Activated T-cell treated with anti-CD3 and anti-CD28 coated beads, Interleukin-2, amount 50 U/mL, for 1 hour (primary cell): ENCODE data around the gene ERFL.

Experiments
- DNase-seq: peaks from one replicate; pipeline ENCODE4 v3.0.0-alpha.2; 2020

Gene ERFL

DNA sequence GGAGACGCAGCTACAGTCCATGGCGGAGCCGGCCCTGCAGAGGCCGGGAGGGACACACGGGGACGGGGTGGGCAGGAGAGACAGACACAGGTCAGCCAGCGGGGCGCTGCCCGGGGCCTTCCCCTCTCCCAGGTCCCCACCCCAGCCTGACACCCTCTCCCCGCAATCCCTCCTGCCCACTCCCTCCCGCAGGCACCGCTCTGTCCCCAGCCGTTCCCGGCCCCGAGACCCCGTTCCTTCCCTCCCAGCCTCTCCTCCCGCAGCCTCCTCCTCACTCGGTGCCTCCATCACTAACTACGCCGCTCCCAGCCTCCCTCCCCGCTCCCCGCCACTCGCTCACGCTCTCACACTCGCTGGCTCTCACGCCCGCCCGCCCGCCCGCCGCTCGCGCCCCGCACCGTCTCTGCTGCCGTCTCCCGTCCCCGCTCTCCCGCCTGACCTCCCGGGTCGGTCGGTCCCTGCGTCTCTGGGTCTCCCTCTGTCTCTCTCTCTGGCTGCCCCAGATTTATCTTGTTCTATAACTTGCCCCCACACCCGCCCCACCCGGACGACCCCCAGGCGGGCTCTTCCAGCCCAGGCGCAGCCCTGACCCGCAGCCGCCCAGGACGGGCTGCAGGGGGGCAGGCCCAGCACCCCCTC is 15.2 kb downstream of the ERFL start:
- DNase-seq: peak; percentile 47

DNA sequence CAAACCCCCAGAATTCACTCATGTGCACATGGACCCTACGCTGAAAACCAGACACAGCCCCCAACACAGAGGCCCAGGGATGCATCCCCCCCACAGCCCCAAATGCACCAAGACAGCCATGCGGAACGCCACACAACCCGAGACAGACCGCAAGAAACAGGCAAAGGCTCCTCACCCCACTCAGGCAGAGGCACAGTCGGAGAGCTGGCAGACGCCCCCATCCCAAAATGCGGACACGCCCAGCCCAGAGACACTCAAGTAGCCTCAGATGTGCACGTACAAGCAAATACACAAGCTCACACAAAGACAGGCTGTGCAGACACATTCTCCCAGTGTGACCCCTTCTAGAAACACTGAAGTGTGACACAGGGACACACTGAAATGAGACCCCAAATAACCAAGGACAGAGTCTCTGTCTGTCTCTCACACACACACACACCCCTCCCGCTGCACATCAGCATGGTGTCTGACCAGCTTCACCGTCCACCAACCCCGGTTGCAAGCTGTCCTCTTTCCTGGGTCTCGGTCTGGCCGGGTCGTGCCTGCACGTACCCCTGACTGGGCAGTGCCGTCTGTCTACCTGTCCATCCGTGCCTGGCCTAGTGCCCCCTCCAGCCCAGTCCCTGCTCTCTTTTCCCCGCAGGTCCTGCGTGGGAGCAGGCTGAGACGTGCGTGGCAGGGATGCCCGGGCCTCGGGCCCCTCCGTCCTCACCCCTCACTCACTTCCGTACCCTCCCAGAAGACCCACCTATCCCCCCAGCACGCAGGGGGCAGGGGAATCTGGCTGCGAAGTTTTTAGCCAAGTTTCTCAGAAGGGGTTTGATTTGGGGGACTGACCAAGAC is 16.1 kb downstream of the ERFL start:
- DNase-seq: no peak

DNA sequence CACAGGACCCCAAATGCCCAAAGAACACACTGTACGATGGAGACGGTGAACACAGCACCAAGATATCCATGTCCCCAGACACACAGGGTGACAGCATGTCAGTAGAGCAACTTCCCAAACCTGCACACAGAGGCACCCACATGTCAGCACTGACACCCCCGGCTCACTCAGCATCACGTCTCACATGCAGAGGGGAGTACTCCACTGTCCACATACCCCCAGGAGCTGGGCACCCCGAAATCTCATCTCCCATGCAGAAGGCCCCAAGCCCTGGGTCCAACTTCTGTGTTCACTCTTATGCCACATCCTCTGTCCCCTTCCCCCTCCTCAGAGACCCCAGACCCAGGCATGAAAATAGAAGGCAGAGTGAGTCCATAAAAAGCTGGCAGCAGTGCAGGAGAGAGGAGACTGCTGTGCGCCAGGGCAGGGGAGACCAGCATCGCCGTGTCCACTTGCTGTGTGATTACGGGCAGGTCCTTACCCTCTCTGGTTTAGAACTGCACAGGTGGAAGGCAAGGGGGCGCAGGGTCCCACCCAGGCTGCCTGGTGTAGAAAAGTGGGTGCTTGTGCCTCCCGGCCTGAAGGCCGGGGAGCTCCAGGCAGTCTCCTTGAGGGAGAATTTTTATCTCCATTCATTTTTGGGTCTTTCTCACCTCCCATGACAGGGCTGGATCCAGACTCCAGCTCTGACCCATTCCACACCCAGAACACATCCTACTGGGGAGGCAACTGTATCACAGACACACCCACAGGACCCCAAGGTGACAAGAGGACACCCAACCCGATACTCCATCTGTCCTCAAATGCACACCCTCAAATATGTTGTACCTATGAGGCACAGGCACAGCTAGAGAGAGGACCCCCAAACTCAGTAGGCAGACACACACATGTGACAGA is 17.0 kb downstream of the ERFL start:
- DNase-seq: no peak

DNA sequence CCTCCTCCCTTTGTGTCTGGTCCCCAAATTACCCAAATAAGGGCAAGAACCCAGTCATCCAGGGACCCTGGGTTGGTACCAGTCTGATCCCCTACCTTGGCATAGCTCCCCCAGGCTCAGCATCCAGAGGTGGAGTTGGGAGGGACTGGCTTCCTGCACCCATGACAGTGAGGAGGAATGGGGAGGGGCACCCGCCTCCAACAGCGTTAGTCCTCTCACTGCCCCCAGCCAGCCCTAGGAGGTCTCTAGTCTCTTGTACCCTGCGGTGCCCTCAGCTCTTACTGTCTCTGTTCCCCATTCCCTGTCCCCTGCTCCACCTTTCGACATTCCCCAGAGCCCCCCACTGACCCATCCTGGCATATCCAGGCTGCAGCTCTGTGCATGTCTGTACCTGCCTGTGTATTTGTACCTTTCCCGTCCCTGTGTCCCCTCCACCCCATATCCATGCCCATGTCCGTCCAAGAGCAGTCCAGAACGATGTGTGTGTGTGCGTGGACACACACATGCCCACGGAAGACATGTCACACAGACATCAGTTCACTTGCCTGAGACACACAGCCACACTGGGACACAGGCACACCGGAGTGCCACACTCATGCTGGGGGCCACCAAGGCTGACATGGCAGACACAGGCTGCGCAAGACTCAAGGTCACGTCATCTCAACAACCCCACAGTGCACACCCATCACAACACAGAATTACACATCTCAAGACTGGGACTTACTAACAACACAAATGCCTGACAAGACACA is 17.8 kb downstream of the ERFL start:
- DNase-seq: no peak

DNA sequence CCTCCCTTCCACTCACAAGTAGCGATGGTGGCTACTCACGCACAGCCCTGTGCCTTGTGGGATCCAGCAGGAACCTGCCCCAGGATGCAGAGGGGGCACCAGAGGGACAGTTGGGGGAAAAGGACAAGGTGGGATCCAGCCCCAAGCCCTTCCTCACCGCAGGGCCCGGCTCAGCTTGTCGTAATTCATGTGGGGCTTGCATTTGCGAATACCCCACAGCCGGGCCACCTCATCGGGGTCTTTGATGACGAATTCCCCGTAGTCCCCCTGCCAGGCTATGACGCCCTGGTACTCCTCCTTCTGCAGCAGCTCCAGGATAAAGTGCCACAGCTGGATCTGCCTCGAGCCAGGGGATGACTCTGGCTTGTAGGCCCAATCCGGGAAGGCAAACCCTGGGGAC is 18.5 kb downstream of the ERFL start:
- no peak for DNase-seq

DNA sequence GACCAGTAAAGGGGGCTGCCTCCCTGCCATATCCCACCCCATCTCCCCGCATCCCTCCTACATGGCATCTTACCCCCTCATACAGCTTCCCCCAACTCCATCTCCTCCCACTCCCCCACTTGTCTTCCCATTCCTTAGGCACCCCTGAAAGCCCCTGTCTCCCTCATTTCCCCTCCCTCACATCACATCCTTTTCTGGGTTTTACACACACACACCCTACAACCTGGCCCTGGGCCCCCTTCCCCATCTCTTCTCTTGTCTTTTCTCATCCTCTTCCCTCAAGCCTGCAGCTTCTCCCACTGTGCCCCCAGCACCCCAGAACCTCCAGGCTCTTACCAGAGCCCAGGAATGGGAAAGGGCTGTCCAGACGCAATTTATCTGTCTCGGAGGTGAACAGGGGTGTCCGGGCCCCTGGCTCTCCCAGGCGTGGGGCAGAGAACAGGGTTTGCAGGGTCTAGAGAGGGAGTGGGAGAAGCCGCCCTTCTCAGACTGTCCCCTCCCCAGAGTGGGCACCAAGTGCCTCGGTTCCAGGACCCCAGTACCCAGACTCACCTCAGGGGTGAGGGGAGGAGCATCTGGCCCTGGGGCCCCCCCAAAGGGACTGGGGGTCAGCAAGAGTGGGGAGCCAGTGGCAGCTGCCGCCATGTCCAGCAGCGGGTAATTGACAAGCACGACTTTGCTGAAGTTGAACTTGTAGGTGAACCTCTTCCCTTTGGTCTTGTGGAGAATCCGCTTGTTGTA is 19.4 kb downstream of the ERFL start:
- no peak for DNase-seq

DNA sequence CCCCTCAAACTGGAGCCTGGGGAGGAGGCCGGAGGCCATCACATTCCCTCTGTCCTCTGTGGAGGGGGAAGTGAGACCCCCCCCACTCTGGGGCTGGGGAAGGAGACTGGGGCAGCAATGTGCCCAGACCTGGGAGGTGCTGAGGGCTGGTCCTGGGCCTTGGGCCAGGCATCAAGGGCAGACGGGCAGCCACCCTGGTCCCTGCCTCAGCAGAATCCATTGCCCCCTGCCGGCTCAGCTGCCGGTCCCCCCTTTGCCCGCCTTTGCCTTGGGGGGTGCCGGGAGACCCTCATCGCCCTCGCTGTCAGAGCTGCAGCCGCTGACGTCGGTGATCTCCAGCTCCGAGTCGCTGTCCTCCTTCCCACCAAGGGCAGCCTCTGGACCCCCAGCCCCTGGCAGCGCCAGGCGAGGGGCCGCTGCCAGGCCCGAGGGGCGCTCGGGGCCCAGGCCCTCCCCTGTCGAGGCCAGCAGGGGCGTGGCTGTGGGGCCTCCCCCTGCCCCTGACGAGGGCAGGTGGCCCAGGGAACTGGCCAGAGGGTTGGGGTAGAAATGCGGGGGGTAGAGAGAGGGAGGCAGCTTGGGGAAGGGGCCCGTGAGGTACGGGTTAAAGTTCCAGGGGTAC is 20.1 kb downstream of the ERFL start:
- DNase-seq: no peak

DNA sequence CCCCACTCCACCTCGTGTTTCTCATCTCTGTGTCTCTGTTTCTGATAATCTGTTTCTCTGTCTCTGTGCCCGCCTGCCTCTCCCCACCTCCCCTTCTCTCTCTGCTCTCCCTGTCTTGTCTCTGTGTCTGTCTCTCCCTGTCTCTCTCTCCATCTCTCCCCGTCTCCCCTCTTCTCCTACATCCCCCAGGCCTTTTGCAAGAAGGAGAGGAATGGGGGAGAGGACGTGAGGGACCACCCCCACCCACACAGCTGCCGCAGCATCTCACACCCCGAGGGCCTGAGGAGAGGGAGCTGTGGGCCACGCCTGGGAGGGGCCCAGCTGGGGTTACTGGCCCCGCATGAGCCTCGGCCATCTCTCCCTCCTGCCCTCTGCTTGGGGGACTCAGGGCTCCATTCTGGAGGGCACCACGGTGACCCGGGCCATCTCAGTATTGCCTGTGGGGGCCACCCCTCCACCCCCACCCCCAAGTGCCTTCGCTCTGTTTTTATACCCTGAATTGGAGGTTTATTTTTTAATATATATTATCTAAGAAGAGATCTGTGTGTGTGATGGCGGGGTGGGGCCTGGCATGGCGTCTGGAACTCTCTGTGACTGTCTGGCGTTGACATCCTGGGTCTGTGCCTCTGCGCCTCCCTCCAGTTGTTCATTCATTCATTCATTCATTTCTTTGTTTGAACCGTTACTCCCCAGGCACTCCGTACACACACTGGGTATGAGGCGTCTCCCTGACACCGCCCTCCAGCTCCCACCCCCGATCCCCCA is 21.2 kb downstream of the ERFL start:
- DNase-seq: no peak

DNA sequence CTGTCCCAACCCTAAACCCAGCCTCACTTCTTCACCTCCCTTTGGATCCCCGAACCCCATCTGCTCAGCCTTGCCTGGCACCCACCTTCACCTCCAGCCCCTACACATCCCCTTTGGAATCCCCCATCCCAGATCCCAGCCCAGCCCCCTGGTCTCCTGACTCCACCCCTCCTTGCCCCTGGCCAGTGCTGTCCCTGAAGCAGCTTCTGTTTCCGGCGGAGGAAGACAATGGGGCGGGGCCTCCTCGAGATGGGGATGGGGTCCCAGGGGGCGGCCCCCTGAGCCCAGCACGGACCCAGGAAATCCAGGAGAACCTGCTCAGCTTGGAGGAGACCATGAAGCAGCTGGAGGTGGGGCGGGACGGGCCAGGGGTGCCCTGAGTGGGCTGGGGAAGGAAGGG is 22.0 kb downstream of the ERFL start:
- DNase-seq: no peak

DNA sequence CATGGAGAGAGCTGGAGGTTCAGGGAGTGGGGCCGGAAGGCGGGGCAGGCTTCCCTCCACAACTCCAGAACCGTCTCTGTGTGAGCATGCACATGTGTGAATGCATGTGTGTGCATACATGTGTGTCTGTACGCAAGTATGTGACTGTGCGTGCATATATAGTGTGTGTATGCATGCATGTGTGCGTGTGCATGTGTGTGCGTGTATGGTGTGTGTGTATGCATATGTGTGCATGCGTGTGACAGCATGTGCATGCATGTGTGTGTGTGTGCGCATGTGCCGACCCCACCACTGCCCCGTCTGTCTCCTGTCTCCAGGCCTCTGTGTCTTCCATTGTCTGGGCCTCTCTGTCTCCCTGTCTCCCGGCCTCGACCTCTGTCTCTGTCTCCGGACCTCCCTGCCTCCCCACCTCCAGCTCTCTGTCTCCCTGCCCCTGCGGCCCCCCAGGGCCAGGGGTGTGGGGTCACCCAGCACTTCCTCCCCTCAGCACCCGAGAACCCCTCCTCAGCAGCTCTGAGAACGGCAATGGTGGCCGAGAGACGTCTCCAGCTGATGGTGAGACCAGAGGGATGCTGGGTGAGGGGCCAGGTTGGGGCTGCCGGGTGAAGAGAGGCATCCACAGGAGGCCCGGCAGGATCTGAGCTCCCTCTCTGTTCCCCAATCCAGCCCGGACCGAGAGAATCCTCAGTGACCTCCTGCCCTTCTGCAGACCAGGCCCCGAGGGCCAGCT is 22.8 kb downstream of the ERFL start:
- no peak for DNase-seq

DNA sequence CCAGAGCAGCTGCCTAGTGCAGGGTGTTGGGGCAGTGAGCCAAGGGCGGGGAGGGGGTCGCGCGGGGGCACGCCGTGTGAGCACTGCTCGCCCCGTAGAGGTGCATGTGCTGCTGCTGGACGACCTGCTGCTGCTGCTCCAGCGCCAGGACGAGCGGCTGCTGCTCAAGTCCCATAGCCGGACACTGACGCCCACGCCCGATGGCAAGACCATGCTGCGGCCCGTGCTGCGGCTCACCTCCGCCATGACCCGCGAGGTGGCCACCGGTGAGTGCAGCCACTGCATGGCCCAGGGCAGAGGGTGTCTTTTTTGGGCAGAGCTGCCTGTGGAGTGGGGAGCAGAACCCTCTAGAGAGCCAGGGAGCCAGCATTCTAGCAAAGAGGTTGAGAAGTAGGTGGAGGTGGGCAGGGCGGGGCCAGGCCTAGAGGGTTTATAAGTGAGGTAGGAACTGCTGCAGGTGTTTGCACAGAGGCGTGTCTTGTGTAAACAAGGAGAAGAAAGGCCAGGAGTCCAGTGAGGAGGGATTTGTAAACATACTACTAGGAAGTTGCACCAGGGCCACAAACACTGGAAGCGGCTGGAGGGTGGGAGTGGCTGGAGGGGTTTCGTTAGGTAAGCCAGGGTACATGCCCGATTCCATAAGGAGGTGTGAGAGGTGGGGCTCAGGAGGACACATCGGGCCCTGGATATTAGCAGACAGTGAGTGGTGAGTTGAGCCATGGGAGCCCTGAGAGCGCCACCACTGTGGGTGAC is 24.0 kb downstream of the ERFL start:
- no peak for DNase-seq

DNA sequence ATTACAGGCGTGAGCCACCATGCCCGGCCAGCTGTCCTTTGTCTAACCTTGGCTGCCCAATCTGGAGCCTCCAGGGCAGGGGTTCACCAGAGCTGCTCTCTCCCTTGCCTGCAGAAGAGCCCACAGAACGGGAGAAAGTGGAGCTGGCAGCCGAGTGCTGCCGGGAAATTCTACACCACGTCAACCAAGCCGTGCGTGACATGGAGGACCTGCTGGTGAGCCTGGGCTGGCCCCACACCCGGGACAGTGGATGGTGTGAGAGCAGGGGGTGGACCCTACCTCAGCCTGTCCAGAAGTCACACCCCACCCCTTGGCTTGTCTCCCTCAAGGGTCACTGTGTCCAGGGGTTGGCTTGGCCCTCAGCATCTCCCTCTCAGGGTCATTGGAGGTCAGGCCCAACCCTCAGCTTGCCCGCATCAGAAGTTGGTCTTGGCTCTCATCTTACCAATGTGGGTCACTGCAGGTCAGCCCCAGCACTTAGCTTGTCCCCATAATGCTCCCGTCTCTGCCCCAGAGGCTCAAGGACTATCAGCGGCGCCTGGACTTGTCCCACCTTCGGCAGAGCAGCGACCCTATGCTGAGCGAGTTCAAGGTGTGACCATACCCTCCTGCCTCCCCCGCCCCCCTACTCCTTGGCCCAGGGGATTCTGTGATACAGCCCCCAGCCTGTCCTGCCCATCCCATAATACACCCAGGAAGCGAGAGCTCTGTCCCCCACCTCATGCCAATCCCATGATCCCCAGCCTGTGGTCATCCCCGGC is 24.9 kb downstream of the ERFL start:
- DNase-seq: no peak

DNA sequence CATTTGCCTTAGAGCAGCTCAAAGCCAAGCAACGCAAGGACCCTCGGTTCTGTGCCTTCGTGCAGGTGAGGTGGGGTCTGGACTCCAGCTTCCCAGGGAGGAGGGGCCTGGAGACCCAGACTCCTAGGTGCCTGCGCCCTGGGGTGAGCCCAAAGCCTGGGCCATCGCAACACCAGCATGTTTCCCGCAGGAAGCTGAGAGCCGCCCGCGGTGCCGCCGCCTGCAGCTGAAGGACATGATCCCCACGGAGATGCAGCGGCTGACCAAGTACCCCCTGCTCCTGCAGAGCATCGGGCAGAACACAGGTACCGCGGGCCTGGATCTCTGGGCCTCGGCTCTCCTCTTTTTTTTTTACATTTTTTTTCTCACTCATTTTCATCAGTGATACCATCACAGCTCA is 25.7 kb downstream of the ERFL start:
- DNase-seq: no peak

DNA sequence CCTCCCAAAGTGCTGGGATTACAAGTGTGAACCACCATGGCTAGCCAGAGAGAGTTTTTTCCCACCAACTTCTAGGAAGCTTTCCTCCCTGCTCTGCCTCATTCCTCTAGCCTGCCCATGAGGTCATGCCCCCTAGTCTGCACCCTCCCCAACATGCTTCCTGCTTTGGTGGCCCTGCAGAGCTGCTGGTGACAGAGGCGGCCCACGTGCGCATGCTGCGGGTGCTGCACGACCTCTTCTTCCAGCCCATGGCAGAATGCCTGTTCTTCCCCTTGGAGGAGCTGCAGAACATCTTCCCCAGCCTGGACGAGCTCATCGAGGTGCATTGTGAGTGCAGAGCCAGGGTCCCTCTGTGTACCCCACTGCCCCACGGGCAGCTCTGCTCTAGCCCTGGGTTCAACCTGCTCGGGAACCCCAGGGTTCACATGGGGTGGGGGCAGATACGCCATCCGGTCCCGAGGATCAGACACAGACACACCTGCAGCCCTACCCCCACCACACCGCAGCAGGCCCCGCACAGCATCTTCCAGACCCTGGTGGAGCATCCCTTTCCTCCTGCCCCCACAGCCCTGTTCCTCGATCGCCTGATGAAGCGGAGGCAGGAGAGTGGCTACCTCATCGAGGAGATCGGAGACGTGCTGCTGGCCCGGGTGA is 26.4 kb downstream of the ERFL start:
- no peak for DNase-seq

DNA sequence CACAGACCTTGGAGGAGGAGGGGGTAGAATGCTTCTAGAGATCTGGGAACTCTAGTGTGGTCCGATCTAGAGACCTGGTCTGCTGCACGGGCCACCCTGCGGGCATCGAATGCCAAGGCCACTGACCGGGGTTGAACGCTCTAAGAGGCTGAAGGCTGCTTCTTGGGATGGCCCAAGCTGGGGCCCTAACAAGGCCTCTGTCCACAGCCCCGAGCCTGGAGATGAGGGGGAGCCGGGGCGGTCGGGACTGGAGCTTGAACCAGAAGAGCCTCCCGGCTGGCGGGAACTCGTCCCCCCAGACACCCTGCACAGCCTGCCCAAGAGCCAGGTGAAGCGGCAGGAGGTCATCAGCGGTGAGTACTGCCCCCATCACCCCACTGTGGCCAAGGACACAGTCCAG is 30.0 kb downstream of the ERFL start:
- no peak for DNase-seq

DNA sequence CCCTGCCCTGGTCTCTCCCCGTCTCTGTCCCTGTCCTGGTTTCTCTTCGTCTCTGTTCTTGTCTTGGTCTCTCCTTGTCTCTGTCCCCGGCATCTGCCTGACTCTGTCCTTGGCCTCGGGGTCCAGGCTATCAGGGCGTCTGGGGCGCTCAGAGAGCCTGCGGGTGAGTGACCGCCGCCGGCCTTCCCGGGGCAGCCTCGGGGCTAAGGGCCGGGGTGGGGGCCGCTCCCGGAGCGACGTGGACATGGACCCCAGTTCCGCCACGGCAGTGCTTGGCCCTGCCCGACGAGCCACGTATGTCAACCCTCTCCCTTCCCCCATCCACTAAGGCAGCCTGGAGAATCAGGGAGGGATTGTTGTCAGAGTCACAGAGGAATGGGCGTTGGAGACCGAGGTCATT is 30.4 kb downstream of the ERFL start:
- DNase-seq: no peak

DNA sequence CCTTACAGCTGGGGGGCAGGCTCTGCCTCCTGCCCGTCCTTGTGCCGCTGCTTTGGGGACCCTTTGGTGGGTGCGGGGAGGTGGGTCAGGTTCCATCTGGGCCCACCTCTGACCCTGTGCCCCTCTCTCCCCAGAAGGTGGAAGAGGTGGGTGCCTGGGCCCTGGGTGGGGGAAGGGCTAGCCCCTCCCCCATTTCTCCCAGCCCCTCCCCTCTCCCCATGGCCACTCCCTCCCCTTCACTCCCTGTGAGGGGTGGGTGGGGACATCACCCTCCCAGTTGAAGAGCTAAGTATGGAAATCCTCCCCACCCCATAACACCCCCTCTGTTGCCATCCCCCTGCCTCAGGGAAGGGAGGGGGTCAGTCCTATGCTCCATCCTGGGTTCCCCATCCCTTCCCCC is 31.1 kb downstream of the ERFL start:
- no peak for DNase-seq

DNA sequence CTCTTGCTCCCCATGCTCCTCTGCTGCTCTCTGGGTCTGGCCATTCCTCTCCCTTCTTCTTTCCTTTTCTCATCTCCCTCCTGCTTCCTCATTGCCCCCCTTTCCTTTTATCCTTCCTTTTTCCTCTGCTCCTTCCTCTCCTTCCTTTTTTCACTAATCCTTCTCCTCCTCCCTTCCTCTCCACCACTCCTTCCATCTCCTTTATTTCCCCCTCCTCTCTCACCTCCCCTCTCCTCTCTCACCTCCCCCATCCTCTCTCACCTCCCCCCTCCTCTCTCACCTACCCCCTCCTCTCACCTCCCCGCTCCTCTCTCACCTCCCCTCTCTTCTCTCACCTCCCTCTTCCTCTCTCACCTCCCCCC is 31.7 kb downstream of the ERFL start:
- DNase-seq: no peak
